NOMO-1 (cell line): ENCODE data around the gene PAX3.
"Not testable (repeated sequence)": the region's sequence is repeated elsewhere in the genome, so short reads cannot be mapped to it uniquely, and the experiment has no call there.

ENCODE experiments used
- DNase-seq, 2 experiments: peaks; one replicate each; lab custom pipeline; 2025; ENCODE audit not compliant: unreplicated experiment in 2 of 2; lab: John Stamatoyannopoulos, UW

The PAX3 gene

DNA sequence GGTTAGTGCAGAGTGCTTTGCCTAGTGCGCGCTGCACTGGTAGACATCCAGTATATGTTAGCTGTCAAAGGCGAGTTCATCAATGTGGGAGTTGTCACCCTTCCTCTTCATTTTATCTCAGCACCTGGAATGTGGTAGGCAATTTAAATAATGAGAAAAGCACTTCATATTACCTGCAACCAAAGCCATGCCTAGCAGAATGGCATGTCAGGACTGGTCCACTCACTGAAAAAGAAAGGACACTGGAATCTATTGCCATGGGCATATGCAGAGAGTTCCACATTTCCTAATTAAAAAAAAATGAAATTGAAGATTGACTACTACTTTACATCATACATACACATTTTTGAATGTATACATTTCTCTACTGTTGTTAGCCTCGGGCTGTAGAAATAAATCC lies 139.6 kb downstream of the PAX3 start:
- no peak for DNase-seq

DNA sequence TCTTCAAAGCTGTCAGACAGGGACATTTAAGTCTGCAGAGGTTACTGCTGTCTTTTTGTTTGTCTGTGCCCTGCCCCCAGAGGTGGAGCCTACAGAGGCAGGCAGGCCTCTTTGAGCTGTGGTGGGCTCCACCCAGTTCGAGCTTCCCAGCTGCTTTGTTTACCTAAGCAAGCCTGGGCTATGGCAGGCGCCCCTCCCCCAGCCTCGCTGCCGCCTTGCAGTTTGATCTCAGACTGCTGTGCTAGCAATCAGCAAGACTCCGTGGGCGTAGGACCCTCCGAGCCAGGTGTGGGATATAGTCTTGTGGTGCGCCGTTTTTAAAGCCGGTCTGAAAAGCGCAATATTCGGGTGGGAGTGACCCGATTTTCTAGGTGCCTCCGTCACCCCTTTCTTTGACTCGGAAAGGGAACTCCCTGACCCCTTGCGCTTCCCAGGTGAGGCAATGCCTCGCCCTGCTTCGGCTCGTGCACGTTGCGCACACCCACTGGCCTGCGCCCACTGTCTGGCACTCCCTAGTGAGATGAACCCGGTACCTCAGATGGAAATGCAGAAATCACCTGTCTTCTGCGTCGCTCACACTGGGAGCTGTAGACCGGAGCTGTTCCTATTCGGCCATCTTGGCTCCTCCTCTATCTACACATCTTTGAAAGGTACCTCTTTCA lies 143.7 kb downstream of the PAX3 start:
- DNase-seq = not testable (repeated sequence)
